GM12875 (cell line): Measurements from ENCODE around the gene FZD1.
A peak's percentile ranks its signal among the peaks of the same experiment; 100 is the strongest.

ENCODE experiments used
- H3K4me3 ChIP-seq: one replicate; pipeline ENCODE4 v1.5.1; 2011; ENCODE audit warnings: low read depth, low read length, control low read depth
- CTCF ChIP-seq: IDR thresholded peaks from 2 replicates; pipeline ENCODE4 v1.5.1; 2011; ENCODE audit warnings: low read depth, mild to moderate bottlenecking, control low read depth, inconsistent platforms, low read length, moderate library complexity, borderline replicate concordance; ENCODE audit not compliant: insufficient read depth

FZD1 gene

GRCh38 chr7:91288208-91288824 is 24.1 kb downstream of the FZD1 start:
- peak; percentile 67; the same call in 1 of the 2 replicates for TF ChIP-seq CTCF
- H3K4me3 ChIP-seq: no peak overlapping the region

- no peak for TF ChIP-seq CTCF
- no peak overlapping the region for H3K4me3 ChIP-seq
Observed at GRCh38 chr7:91289633-91290254, 25.5 kb downstream of the FZD1 start.

GRCh38 chr7:91291302-91291701 is 27.1 kb downstream of the FZD1 start:
- no peak for TF ChIP-seq CTCF
- no peak overlapping the region for H3K4me3 ChIP-seq

- TF ChIP-seq CTCF: no peak
- no peak overlapping the region for H3K4me3 ChIP-seq
Observed at GRCh38 chr7:91291902-91292301, 27.7 kb downstream of the FZD1 start.

GRCh38 chr7:91292506-91292905 is 28.3 kb downstream of the FZD1 start:
- no peak overlapping the region for H3K4me3 ChIP-seq
- TF ChIP-seq CTCF: no peak

- no peak for TF ChIP-seq CTCF
- no peak overlapping the region for H3K4me3 ChIP-seq
Observed at GRCh38 chr7:91293136-91293535, 28.9 kb downstream of the FZD1 start.

GRCh38 chr7:91293840-91294239 is 29.6 kb downstream of the FZD1 start:
- no peak for TF ChIP-seq CTCF
- H3K4me3 ChIP-seq: no peak overlapping the region
